HEK293T (cell line): ENCODE data around the gene RPS19.

Experiments
- CTCF ChIA-PET: fragments of 350-600 bp; formaldehyde crosslinking; extraction: SDS; loops from one replicate; lab custom pipeline; 2021; ENCODE audit warnings: antibody characterized with exemption, inconsistent platforms; lab: Yijun Ruan, JAX
- POLR2A ChIA-PET: fragments of 350-600 bp; formaldehyde crosslinking; extraction: SDS; loops from one replicate; lab custom pipeline; 2020; ENCODE audit warnings: antibody characterized with exemption, inconsistent platforms; lab: Yijun Ruan, JAX
- DNase-seq: peaks from one replicate; pipeline ENCODE4 v3.0.0; 2012; ENCODE audit warnings: mixed read lengths; ENCODE audit errors: extremely low spot score
- BHLHE40 ChIP-seq: fragments of 450-650 bp; IDR thresholded peaks from 2 replicates; pipeline ENCODE4 v1.6.1; 2016; ENCODE audit warnings: mild to moderate bottlenecking, moderate library complexity, borderline replicate concordance
- CTBP1 ChIP-seq: fragments of 450-650 bp; IDR thresholded peaks from 2 replicates; pipeline ENCODE4 v1.6.1; 2016; ENCODE audit warnings: borderline replicate concordance
- ELF4 ChIP-seq: fragments of 450-650 bp; IDR thresholded peaks from 2 replicates; pipeline ENCODE4 v1.6.1; 2017; ENCODE audit warnings: antibody characterized with exemption
- FOXA1 ChIP-seq: fragments of 450-650 bp; IDR thresholded peaks from 2 replicates; pipeline ENCODE4 v1.6.1; 2016; ENCODE audit warnings: mild to moderate bottlenecking
- FOXK2 ChIP-seq: fragments of 450-650 bp; IDR thresholded peaks from 2 replicates; pipeline ENCODE4 v1.6.1; 2016; ENCODE audit warnings: mild to moderate bottlenecking
- FOXM1 ChIP-seq: fragments of 450-650 bp; IDR thresholded peaks from 2 replicates; pipeline ENCODE4 v1.6.1; 2017; ENCODE audit warnings: mild to moderate bottlenecking, borderline replicate concordance
- L3MBTL2 ChIP-seq: fragments of 450-650 bp; conservative IDR thresholded peaks from 2 replicates; pipeline ENCODE4 v1.6.1; 2016; ENCODE audit warnings: mild to moderate bottlenecking
- NFRKB ChIP-seq: fragments of 450-650 bp; IDR thresholded peaks from 2 replicates; pipeline ENCODE4 v1.6.1; 2016; ENCODE audit warnings: mild to moderate bottlenecking, moderate library complexity
- PKNOX1 ChIP-seq: fragments of 450-650 bp; IDR thresholded peaks from 2 replicates; pipeline ENCODE4 v1.6.1; 2016
- SP1 ChIP-seq: fragments of 450-650 bp; IDR thresholded peaks from 2 replicates; pipeline ENCODE4 v1.6.1; 2017
- SUZ12 ChIP-seq: fragments of 450-650 bp; IDR thresholded peaks from 2 replicates; pipeline ENCODE4 v1.6.1; 2016; ENCODE audit warnings: mild to moderate bottlenecking
- TARDBP ChIP-seq: fragments of 450-650 bp; IDR thresholded peaks from 2 replicates; pipeline ENCODE4 v1.6.1; 2016
- ZNF384 ChIP-seq: fragments of 450-650 bp; IDR thresholded peaks from 2 replicates; pipeline ENCODE4 v1.6.1; 2016

RPS19 gene

GRCh38 chr19:41919948-41920712 lies 60.1 kb downstream of the RPS19 start:
- no peak for DNase-seq
- ChIA-PET CTCF (interaction anchor here (0.5 kb wide), 1 partner anchor 18 kb away, joined by 4 read pairs; no protein-coding TSS in a partner anchor), POLR2A (no interaction called here)
- no peak for TF ChIP-seq FOXA1
- TF ChIP-seq PKNOX1, result no peak
- TF ChIP-seq FOXK2, result no peak
- no peak for TF ChIP-seq SP1

- ChIA-PET CTCF (no interaction called here), POLR2A (no interaction called here)
- TF ChIP-seq NFRKB (no peak), FOXK2 (no peak), ZNF384 (no peak), CTBP1 (no peak), ELF4 (no peak), BHLHE40 (no peak), L3MBTL2 (no peak), PKNOX1 (no peak), SUZ12 (no peak)
- no peak for DNase-seq
These were observed 61.0 kb downstream of the RPS19 start for GRCh38 chr19:41920882-41921576.

- DNase-seq, result no peak
- ChIA-PET POLR2A (no interaction called here), CTCF (interaction anchor here (0.7 kb wide), 1 partner anchor 10 kb away, joined by 3 read pairs; no protein-coding TSS in a partner anchor)
- TF ChIP-seq SP1 (no peak), ZNF384 (no peak), ELF4 (no peak), CTBP1 (no peak), TARDBP (no peak), SUZ12 (no peak), FOXM1 (no peak), NFRKB (no peak), FOXK2 (no peak), L3MBTL2 (no peak)
These were observed 61.8 kb downstream of the RPS19 start for GRCh38 chr19:41921577-41922576.
